ENCODE measurements around the gene STRIP2. TPM values are rescaled to one million over a fixed set of nuclear protein-coding genes. Genes with fewer than 3 reads are reported as not detected.
A peak's percentile ranks its signal among the peaks of the same experiment; 100 is the strongest.

Gene STRIP2
- total and polyA plus RNA-seq, 9 of the 15 experiments (the other 6 are each of a cell fraction or from before 2014, with no cell fraction given) = 10.1 to 81.8 (median 42.3) TPM

DNA sequence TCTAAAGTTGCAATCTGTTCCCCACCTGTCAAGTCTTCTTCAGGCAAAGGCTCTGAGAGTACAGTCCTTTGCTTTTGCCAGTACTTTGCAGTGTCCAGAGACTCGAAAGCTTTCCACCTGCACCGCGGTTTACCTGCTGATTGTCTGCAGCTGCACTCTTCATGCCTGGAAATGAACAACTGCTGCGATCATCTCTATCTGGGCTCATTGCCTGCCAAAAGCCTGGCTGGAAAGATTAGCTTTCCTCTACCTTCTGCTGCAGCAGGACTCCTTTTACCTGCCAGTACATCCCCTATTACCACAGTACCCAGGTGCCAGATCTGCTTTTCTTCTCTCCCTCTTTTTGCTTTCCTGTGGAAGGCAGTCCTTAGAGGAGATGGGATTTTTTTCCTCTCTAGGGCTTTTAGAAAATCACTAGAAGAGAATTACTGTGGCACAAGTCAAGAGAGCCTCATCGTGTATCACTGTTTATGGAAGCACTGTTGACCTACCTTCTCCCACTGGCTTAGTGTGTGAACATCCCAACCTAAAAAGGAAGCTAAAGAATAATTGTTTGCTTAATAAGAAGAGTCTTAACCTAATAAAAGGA, 2.2 kb downstream of the STRIP2 start (continued):
- TF ChIP-seq, protein P1, sequence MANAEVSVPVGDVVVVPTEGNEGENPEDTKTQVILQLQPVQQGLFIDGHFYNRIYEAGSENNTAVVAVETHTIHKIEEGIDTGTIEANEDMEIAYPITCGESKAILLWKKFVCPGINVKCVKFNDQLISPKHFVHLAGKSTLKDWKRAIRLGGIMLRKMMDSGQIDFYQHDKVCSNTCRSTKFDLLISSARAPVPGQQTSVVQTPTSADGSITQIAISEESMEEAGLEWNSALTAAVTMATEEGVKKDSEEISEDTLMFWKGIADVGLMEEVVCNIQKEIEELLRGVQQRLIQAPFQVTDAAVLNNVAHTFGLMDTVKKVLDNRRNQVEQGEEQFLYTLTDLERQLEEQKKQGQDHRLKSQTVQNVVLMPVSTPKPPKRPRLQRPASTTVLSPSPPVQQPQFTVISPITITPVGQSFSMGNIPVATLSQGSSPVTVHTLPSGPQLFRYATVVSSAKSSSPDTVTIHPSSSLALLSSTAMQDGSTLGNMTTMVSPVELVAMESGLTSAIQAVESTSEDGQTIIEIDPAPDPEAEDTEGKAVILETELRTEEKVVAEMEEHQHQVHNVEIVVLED (CRISPR knock-in tag; IDR thresholded peaks at IDR 0.05) = no peak
- no peak for TF ChIP-seq XRCC4 (IDR thresholded peaks at IDR 0.05; ENCODE audit: extremely low read depth, insufficient read depth, insufficient read length)
- no peak for TF ChIP-seq HDAC6 (IDR thresholded peaks at IDR 0.05; ENCODE audit: low read depth, low read length)
- TF ChIP-seq ARID1B (IDR thresholded peaks at IDR 0.05) = peak; percentile 62; the same call in 1 of the 2 replicates
- TF ChIP-seq DACH1 (IDR thresholded peaks at IDR 0.05; ENCODE audit: partially characterized antibody) = no peak
- no peak for TF ChIP-seq ZNF717 (CRISPR knock-in tag; IDR thresholded peaks at IDR 0.05)
- TF ChIP-seq, protein P2, sequence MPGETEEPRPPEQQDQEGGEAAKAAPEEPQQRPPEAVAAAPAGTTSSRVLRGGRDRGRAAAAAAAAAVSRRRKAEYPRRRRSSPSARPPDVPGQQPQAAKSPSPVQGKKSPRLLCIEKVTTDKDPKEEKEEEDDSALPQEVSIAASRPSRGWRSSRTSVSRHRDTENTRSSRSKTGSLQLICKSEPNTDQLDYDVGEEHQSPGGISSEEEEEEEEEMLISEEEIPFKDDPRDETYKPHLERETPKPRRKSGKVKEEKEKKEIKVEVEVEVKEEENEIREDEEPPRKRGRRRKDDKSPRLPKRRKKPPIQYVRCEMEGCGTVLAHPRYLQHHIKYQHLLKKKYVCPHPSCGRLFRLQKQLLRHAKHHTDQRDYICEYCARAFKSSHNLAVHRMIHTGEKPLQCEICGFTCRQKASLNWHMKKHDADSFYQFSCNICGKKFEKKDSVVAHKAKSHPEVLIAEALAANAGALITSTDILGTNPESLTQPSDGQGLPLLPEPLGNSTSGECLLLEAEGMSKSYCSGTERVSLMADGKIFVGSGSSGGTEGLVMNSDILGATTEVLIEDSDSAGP (CRISPR knock-in tag; IDR thresholded peaks at IDR 0.05) = no peak
- TF ChIP-seq NFIX (CRISPR knock-in tag; IDR thresholded peaks at IDR 0.05; ENCODE audit: low read depth) = no peak
- no peak for TF ChIP-seq TCF15 (CRISPR knock-in tag; IDR thresholded peaks at IDR 0.05)
- no peak for TF ChIP-seq RBM14 (IDR thresholded peaks at IDR 0.05; ENCODE audit: borderline replicate concordance, insufficient read depth, low read depth, low read length)
- no peak for TF ChIP-seq GATAD2B (IDR thresholded peaks at IDR 0.05; ENCODE audit: borderline replicate concordance)
- TF ChIP-seq ID3 (CRISPR knock-in tag; IDR thresholded peaks at IDR 0.05) = no peak
- TF ChIP-seq ID3 (tag; IDR thresholded peaks at IDR 0.05) = no peak
- TF ChIP-seq CEBPB (tag; IDR thresholded peaks at IDR 0.05) = no peak
- TF ChIP-seq, protein P3, sequence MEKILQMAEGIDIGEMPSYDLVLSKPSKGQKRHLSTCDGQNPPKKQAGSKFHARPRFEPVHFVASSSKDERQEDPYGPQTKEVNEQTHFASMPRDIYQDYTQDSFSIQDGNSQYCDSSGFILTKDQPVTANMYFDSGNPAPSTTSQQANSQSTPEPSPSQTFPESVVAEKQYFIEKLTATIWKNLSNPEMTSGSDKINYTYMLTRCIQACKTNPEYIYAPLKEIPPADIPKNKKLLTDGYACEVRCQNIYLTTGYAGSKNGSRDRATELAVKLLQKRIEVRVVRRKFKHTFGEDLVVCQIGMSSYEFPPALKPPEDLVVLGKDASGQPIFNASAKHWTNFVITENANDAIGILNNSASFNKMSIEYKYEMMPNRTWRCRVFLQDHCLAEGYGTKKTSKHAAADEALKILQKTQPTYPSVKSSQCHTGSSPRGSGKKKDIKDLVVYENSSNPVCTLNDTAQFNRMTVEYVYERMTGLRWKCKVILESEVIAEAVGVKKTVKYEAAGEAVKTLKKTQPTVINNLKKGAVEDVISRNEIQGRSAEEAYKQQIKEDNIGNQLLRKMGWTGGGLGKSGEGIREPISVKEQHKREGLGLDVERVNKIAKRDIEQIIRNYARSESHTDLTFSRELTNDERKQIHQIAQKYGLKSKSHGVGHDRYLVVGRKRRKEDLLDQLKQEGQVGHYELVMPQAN (IDR thresholded peaks at IDR 0.05; ENCODE audit: borderline replicate concordance) = no peak
- TF ChIP-seq TGIF2 (CRISPR knock-in tag; IDR thresholded peaks at IDR 0.05) = no peak
- TF ChIP-seq ZNF212 (CRISPR knock-in tag; IDR thresholded peaks at IDR 0.05) = no peak
- TF ChIP-seq, protein P4, sequence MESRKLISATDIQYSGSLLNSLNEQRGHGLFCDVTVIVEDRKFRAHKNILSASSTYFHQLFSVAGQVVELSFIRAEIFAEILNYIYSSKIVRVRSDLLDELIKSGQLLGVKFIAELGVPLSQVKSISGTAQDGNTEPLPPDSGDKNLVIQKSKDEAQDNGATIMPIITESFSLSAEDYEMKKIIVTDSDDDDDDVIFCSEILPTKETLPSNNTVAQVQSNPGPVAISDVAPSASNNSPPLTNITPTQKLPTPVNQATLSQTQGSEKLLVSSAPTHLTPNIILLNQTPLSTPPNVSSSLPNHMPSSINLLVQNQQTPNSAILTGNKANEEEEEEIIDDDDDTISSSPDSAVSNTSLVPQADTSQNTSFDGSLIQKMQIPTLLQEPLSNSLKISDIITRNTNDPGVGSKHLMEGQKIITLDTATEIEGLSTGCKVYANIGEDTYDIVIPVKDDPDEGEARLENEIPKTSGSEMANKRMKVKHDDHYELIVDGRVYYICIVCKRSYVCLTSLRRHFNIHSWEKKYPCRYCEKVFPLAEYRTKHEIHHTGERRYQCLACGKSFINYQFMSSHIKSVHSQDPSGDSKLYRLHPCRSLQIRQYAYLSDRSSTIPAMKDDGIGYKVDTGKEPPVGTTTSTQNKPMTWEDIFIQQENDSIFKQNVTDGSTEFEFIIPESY (CRISPR knock-in tag; IDR thresholded peaks at IDR 0.05) = no peak
- no peak for TF ChIP-seq ETS1 (conservative IDR thresholded peaks at IDR 0.05; ENCODE audit: control insufficient read depth, low read depth, low read length)

All from K562 (cell line).